Liver (tissue), 3 donors: ENCODE measurements around the gene C6orf89.

Experiments used
- ATF3 ChIP-seq: IDR thresholded peaks from 2 replicates; pipeline ENCODE4 v1.6.1; 2016; ENCODE audit warnings: antibody characterized with exemption
- CTCF ChIP-seq: fragments of 150-350 bp; IDR thresholded peaks from 2 replicates; pipeline ENCODE4 v1.5.1; 2017; ENCODE audit warnings: improper control_type of control experiment, low read depth, low read length; ENCODE audit not compliant: missing input control
- EGR1 ChIP-seq, 2 donors: IDR thresholded peaks; 2 replicates each; pipeline ENCODE4 v1.6.1; 2016 to 2018; ENCODE audit warnings: antibody characterized with exemption in 2 of 2, low read depth in 2 of 2
- GABPA ChIP-seq, 2 donors: IDR thresholded peaks in 1 of 2; conservative IDR thresholded peaks in 1 of 2; 2 replicates each; pipeline ENCODE4 v1.6.1; 2016; ENCODE audit warnings: antibody characterized with exemption in 2 of 2, mild to moderate bottlenecking in 1 of 2, moderate library complexity in 1 of 2
- HNF4G ChIP-seq: IDR thresholded peaks from 2 replicates; pipeline ENCODE4 v1.6.1; 2016; ENCODE audit warnings: antibody characterized with exemption
- MAX ChIP-seq: IDR thresholded peaks from 2 replicates; pipeline ENCODE4 v1.6.1; 2016; ENCODE audit warnings: antibody characterized with exemption
- NR2F2 ChIP-seq: IDR thresholded peaks from 2 replicates; pipeline ENCODE4 v1.6.1; 2016; ENCODE audit warnings: antibody characterized with exemption
- RAD21 ChIP-seq, 2 donors: IDR thresholded peaks; 2 replicates each; pipeline ENCODE4 v1.6.1; 2016; ENCODE audit warnings: antibody characterized with exemption in 2 of 2, mild to moderate bottlenecking in 2 of 2
- RXRA ChIP-seq, 2 donors: IDR thresholded peaks; 2 replicates each; pipeline ENCODE4 v1.6.1; 2017 to 2018; ENCODE audit warnings: antibody characterized with exemption in 2 of 2, mild to moderate bottlenecking in 1 of 2
- SP1 ChIP-seq: IDR thresholded peaks from 2 replicates; pipeline ENCODE4 v1.6.1; 2018; ENCODE audit warnings: antibody characterized with exemption, mild to moderate bottlenecking
- TAF1 ChIP-seq: conservative IDR thresholded peaks from 2 replicates; pipeline ENCODE4 v1.6.1; 2016; ENCODE audit warnings: antibody characterized with exemption, mild to moderate bottlenecking
- YY1 ChIP-seq: IDR thresholded peaks from 2 replicates; pipeline ENCODE4 v1.6.1; 2016; ENCODE audit warnings: antibody characterized with exemption, mild to moderate bottlenecking
- ZBTB33 ChIP-seq: IDR thresholded peaks from 2 replicates; pipeline ENCODE4 v1.6.1; 2016; ENCODE audit warnings: antibody characterized with exemption
- donor health status: healthy.
- donor health status: healthy.

GRCh38 chr6:36908747-36909146 is 23.0 kb downstream of the C6orf89 start:
- TF ChIP-seq CTCF (no peak), TAF1 (no peak), NR2F2 (no peak), MAX (no peak), RAD21 (IDR thresholded peaks at IDR 0.05) (no peak), SP1 (no peak), YY1 (no peak), ZBTB33 (no peak), RXRA (IDR thresholded peaks at IDR 0.05) (no peak), GABPA (IDR thresholded peaks at IDR 0.05 in 1 of 2, conservative IDR thresholded peaks at IDR 0.05 in 1 of 2) (no peak), EGR1 (IDR thresholded peaks at IDR 0.05; ENCODE audit: low read depth in 2 of 2) (no peak), HNF4G (no peak), ATF3 (no peak)
